Liver (tissue), 9 donors: Measurements from ENCODE around the gene CECR2. TPM values are rescaled to one million over a fixed set of nuclear protein-coding genes. Genes with fewer than 3 reads are reported as not detected.

Experiments used
- DNase-seq: peaks from one replicate; pipeline ENCODE4 v3.0.0-alpha.2; 2017; ENCODE audit warnings: low spot score
- H3K27ac ChIP-seq, 2 donors: one replicate each; pipeline ENCODE4 v1.7.0; 2013; ENCODE audit warnings: inconsistent platforms in 2 of 2, low read length in 2 of 2, control low read depth in 1 of 2, low read depth in 1 of 2, mild to moderate bottlenecking in 1 of 2
- H3K27me3 ChIP-seq, 4 donors: one replicate each; pipeline versions ENCODE4 v1.6.1 to v1.7.0; 2013; ENCODE audit warnings: low read length in 3 of 4, inconsistent platforms in 1 of 4, mild to moderate bottlenecking in 1 of 4, moderate library complexity in 1 of 4; ENCODE audit not compliant: control insufficient read depth in 4 of 4, insufficient read depth in 4 of 4
- H3K36me3 ChIP-seq, 4 donors: one replicate each; pipeline versions ENCODE4 v1.6.1 to v1.7.0; 2013; ENCODE audit warnings: low read length in 3 of 4, mild to moderate bottlenecking in 3 of 4, low read depth in 1 of 4, moderate library complexity in 1 of 4; ENCODE audit not compliant: control insufficient read depth in 4 of 4, insufficient read depth in 3 of 4
- H3K4me1 ChIP-seq, 4 donors: one replicate each; pipeline versions ENCODE4 v1.6.1 to v1.7.0; 2013; ENCODE audit warnings: low read length in 3 of 4, mild to moderate bottlenecking in 3 of 4, moderate library complexity in 1 of 4; ENCODE audit not compliant: control insufficient read depth in 4 of 4, insufficient read depth in 4 of 4
- H3K4me3 ChIP-seq, 3 donors: one replicate each; pipeline versions ENCODE4 v1.6.1 to v1.7.0; 2013; ENCODE audit warnings: low read length in 3 of 3, control low read depth in 1 of 3, low read depth in 1 of 3, mild to moderate bottlenecking in 1 of 3
- H3K9ac ChIP-seq, 2 donors: one replicate each; pipeline ENCODE4 v1.7.0; 2013; ENCODE audit warnings: low read length in 2 of 2, mild to moderate bottlenecking in 2 of 2, moderate library complexity in 2 of 2, control low read depth in 1 of 2, low read depth in 1 of 2
- H3K9me3 ChIP-seq, 4 donors: one replicate each; pipeline versions ENCODE4 v1.6.1 to v1.7.0; 2013; ENCODE audit warnings: low read length in 3 of 4; ENCODE audit not compliant: control insufficient read depth in 4 of 4
- ATF3 ChIP-seq: IDR thresholded peaks from 2 replicates; pipeline ENCODE4 v1.6.1; 2016; ENCODE audit warnings: antibody characterized with exemption
- CTCF ChIP-seq: fragments of 150-350 bp; IDR thresholded peaks from 2 replicates; pipeline ENCODE4 v1.5.1; 2017; ENCODE audit warnings: improper control_type of control experiment, low read depth, low read length; ENCODE audit not compliant: missing input control
- EGR1 ChIP-seq, 2 donors: IDR thresholded peaks; 2 replicates each; pipeline ENCODE4 v1.6.1; 2016 to 2018; ENCODE audit warnings: antibody characterized with exemption in 2 of 2, low read depth in 2 of 2
- FOXA1 ChIP-seq: IDR thresholded peaks from 2 replicates; pipeline ENCODE4 v1.6.1; 2016; ENCODE audit warnings: antibody characterized with exemption
- FOXA2 ChIP-seq: IDR thresholded peaks from 2 replicates; pipeline ENCODE4 v1.6.1; 2016; ENCODE audit warnings: antibody characterized with exemption
- GABPA ChIP-seq, 2 donors: IDR thresholded peaks in 1 of 2; conservative IDR thresholded peaks in 1 of 2; 2 replicates each; pipeline ENCODE4 v1.6.1; 2016; ENCODE audit warnings: antibody characterized with exemption in 2 of 2, mild to moderate bottlenecking in 1 of 2, moderate library complexity in 1 of 2
- HNF4A ChIP-seq, 2 donors: conservative IDR thresholded peaks; 2 replicates each; pipeline ENCODE4 v1.6.1; 2016; ENCODE audit warnings: antibody characterized with exemption in 2 of 2, mild to moderate bottlenecking in 2 of 2
- HNF4G ChIP-seq: IDR thresholded peaks from 2 replicates; pipeline ENCODE4 v1.6.1; 2016; ENCODE audit warnings: antibody characterized with exemption
- JUND ChIP-seq, 2 donors: IDR thresholded peaks; 2 replicates each; pipeline ENCODE4 v1.6.1; 2016; ENCODE audit warnings: antibody characterized with exemption in 2 of 2
- MAX ChIP-seq: IDR thresholded peaks from 2 replicates; pipeline ENCODE4 v1.6.1; 2016; ENCODE audit warnings: antibody characterized with exemption
- NR2F2 ChIP-seq: IDR thresholded peaks from 2 replicates; pipeline ENCODE4 v1.6.1; 2016; ENCODE audit warnings: antibody characterized with exemption
- RAD21 ChIP-seq, 2 donors: IDR thresholded peaks; 2 replicates each; pipeline ENCODE4 v1.6.1; 2016; ENCODE audit warnings: antibody characterized with exemption in 2 of 2, mild to moderate bottlenecking in 2 of 2
- REST ChIP-seq: IDR thresholded peaks from 2 replicates; pipeline ENCODE4 v1.6.1; 2016; ENCODE audit warnings: antibody characterized with exemption, mild to moderate bottlenecking
- RXRA ChIP-seq, 2 donors: IDR thresholded peaks; 2 replicates each; pipeline ENCODE4 v1.6.1; 2017 to 2018; ENCODE audit warnings: antibody characterized with exemption in 2 of 2, mild to moderate bottlenecking in 1 of 2
- SP1 ChIP-seq: IDR thresholded peaks from 2 replicates; pipeline ENCODE4 v1.6.1; 2018; ENCODE audit warnings: antibody characterized with exemption, mild to moderate bottlenecking
- TAF1 ChIP-seq: conservative IDR thresholded peaks from 2 replicates; pipeline ENCODE4 v1.6.1; 2016; ENCODE audit warnings: antibody characterized with exemption, mild to moderate bottlenecking
- YY1 ChIP-seq: IDR thresholded peaks from 2 replicates; pipeline ENCODE4 v1.6.1; 2016; ENCODE audit warnings: antibody characterized with exemption, mild to moderate bottlenecking
- ZBTB33 ChIP-seq: IDR thresholded peaks from 2 replicates; pipeline ENCODE4 v1.6.1; 2016; ENCODE audit warnings: antibody characterized with exemption
- WGBS: extraction: QIAGEN DNeasy Blood & Tissue Kit; methylation state at CpG from one replicate; pipeline ENCODE4 v1.1.7; 2013; 5-methylcytosine and 5-hydroxymethylcytosine counted together
- polyA plus RNA-seq, 2 donors: library from polyadenylated mRNA; stranded (reverse) in 1 of 2; unstranded in 1 of 2; fragments of 200-250 nt in 1 of 2; fragments of >200 nt in 1 of 2; fragmentation: Nextera tagmentation in 1 of 2; extraction: Ambion mirVana in 1 of 2; gene quantifications; one replicate each; pipeline versions ENCODE4 v1.2.1 to v1.2.3, GENCODE V29; 2013 to 2015
- total RNA-seq, 2 donors: library from RNA; depleted of rRNA; stranded (reverse); fragments of >200 nt; gene quantifications; one replicate each; pipeline ENCODE4 v1.2.3, GENCODE V29; 2014
- donor health status: healthy.
- donor health status: healthy.
- donor health status: healthy.
- donor health status: healthy.
- donor health status: healthy.

CECR2 gene
- total and polyA plus RNA-seq, 4 donors: 1.8 to 9.7 (median 2.1) TPM

GRCh38 chr22:17366830-17367229, 2.4 kb upstream of the CECR2 start:
- DNase-seq: peak; percentile 49
- no peak overlapping the region for H3K27ac ChIP-seq
- no peaks in the 10 kb centered on the region for H3K9me3 ChIP-seq
- TF ChIP-seq SP1 (no peak), RAD21 (IDR thresholded peaks at IDR 0.05) (peak; percentile 13 to 44)
- H3K4me3 ChIP-seq: no peak overlapping the region
- 63% methylated on average over 11 of the region's 11 CpGs for WGBS
- no peaks in the 10 kb centered on the region for H3K36me3 ChIP-seq
- H3K9ac ChIP-seq: no peak overlapping the region
- no peaks in the 10 kb centered on the region for H3K27me3 ChIP-seq
- peaks cover 0 to 15% (median 4%) of the 10 kb centered on the region in 4 donors for H3K4me1 ChIP-seq

- TF ChIP-seq HNF4G: no peak
- no peak for TF ChIP-seq ATF3
- TF ChIP-seq FOXA1: no peak
- WGBS: 6% methylated on average over 7 of the region's 7 CpGs
- no peaks in the 10 kb centered on the region for H3K9me3 ChIP-seq
- peaks cover 0 to 18% (median 4%) of the 10 kb centered on the region in 4 donors for H3K4me1 ChIP-seq
- no peaks in the 10 kb centered on the region for H3K27me3 ChIP-seq
- H3K36me3 ChIP-seq: no peaks in the 10 kb centered on the region
- H3K27ac ChIP-seq: peak overlapping the region; percentile 92 to 95
- peak overlapping the region; percentile 27 to 94 (median 67) for H3K4me3 ChIP-seq
- H3K9ac ChIP-seq: peak overlapping the region in 1 of 2 donors; percentile 78
- DNase-seq: no peak
Observed at GRCh38 chr22:17368144-17368543, 1.1 kb upstream of the CECR2 start.

GRCh38 chr22:17368554-17369438, 464 bp upstream of the CECR2 start:
- Histone ChIP-seq H3K36me3 (no peaks in the 10 kb centered on the region), H3K4me3 (peak overlapping the region; percentile 27 to 94 (median 67)), H3K4me1 (peaks cover 0 to 20% (median 4%) of the 10 kb centered on the region in 4 donors), H3K27ac (peak overlapping the region; percentile 92 to 95), H3K9ac (peak overlapping the region; percentile 50 to 78), H3K27me3 (no peaks in the 10 kb centered on the region), H3K9me3 (no peaks in the 10 kb centered on the region)
- peak; percentile 58 for DNase-seq
- WGBS: 1% methylated on average over 64 of the region's 64 CpGs
- TF ChIP-seq FOXA2 (no peak), ATF3 (no peak), CTCF (no peak), TAF1 (no peak), HNF4A (conservative IDR thresholded peaks at IDR 0.05) (no peak), JUND (IDR thresholded peaks at IDR 0.05) (no peak), REST (no peak), MAX (peak; percentile 45), ZBTB33 (no peak), EGR1 (IDR thresholded peaks at IDR 0.05; ENCODE audit: low read depth in 2 of 2) (no peak), GABPA (IDR thresholded peaks at IDR 0.05 in 1 of 2, conservative IDR thresholded peaks at IDR 0.05 in 1 of 2) (no peak), RXRA (IDR thresholded peaks at IDR 0.05) (peak; percentile 23 to 55), HNF4G (no peak), NR2F2 (no peak), FOXA1 (no peak), SP1 (peak; percentile 53), RAD21 (IDR thresholded peaks at IDR 0.05) (peak in 1 of 2 donors; percentile 26), YY1 (peak; percentile 74)
